Kidney tubule cell (primary cell): Measurements from ENCODE around the gene SAMD14.

Source experiments
- DNase-seq: peaks from one replicate; pipeline ENCODE4 v3.0.0-alpha.2; 2018; ENCODE audit warnings: low spot score

Gene SAMD14

DNA sequence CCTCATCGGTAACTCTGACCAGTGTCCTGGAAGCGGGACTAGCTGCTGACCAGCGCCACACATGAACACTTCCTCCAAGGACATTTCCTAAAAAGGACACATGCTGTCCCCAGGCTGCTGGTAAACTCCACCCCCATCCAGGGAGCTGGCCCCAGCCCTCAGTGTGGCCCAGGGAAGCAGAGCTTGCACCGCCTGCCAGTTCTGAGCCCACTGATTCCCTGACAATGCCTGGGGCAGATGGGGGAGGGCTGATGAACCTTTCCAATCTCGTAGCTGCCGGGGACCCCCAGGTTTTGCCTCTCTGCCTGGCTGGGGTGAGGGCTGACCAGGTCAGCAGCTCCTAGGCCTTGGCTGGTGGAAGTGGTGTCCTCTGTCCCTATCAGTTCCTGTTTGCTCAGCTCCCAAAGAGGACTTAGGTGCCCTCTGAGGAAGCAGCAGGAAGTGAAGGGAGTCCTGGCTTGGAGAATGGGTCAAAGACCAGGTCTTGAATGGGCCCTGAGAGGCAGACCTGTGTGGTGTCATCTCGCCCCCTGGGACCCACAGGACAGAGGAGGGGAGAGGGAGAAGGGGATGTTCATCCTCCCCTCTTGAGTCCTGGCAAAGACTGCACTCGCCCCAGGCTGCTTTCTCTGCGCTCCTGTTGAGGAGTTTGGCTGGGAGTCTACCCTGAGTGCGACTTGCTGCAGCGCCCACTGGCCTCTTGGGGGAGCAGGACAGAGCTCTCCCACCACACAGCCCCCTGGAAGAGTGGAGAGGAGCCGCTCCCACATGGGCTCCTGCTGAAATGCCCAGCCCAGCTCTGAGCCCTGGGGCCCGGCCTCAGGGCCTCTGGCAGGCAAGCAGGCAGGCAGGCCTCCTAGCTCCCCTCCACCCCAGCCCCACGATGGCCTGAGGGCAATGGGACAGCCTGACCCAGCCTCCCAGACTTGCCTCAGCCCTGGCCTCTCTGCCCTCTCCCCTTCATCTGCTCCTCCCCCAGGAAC, 18.0 kb downstream of the SAMD14 start:
- DNase-seq, result no peak

DNA sequence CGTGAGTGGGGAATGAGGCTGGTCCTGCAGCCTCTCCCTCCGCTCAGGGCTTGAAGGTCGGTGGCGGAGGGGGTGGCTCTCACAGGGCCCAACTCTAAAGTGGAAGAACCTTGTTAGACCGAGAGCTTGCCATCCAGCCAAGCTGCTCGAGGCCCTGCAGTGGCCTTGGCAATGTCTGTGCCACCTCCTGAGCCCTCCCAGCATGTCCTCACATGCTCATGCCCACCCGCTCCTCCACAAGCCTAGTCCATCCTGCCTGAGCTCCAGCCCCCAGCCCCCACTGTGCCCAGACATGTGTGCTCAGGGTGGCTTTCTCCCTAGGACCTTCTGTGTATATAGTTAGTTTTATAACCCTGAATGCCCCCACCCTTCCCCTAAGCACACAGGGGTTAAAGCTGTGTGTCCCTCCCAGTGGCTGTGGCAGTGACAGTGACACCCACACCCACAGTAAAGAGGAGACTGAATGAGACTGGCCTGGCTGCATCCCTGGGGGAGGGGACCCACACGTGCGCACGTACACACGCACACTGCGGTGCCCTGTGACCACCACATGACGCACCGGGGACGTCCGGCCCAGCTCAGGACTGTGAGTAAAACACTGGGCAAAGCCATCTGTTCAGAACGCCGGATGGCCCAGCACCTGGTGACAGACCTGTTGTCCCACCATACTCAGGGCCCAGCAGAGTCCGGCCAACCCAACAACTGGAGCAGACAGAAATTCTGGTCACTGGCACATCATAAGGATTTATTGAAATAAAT, 19.2 kb downstream of the SAMD14 start:
- no peak for DNase-seq

- DNase-seq, result no peak
Observed at GRCh38 chr17:50109785-50110184, 20.2 kb downstream of the SAMD14 start.

GRCh38 chr17:50109207-50109606, 20.8 kb downstream of the SAMD14 start:
- DNase-seq, result no peak

DNA sequence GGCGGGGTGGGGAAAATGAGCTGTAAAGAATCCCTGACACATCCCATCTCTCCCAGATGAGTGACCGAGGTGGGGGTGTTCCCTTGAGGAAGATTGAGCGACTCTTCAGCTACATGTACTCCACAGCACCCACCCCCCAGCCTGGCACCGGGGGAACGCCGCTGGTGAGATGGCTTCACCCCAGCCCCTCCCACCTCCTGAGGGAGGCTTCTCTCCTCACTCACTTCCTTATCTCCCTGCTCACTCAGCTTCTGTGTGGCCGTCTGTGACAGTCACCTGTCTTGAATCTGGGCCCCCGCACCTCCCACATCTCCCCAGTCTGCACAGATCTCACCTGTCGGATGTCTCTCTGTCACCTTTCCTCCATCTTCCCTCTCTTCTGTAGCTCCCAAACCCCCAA, 21.4 kb downstream of the SAMD14 start:
- DNase-seq, result no peak

- DNase-seq, result peak; percentile 45
Observed at GRCh38 chr17:50107790-50108414, 22.1 kb downstream of the SAMD14 start.

GRCh38 chr17:50106393-50107131, 23.4 kb downstream of the SAMD14 start:
- DNase-seq, result no peak

DNA sequence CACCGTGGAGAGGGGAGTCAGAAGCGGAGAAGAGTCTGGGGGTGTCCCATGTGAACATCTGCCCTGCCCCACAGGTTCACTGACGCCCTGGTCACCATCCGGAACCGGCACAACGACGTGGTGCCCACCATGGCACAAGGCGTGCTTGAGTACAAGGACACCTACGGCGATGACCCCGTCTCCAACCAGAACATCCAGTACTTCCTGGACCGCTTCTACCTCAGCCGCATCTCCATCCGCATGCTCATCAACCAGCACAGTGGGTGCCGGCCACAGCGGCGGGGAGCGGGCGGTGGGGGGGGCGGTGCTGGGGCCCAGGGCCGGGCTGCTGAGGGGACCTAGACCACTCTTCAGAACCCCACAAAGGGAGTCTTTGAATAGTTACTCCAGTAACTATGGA, 24.1 kb downstream of the SAMD14 start:
- no peak for DNase-seq

GRCh38 chr17:50103941-50104340, 26.0 kb downstream of the SAMD14 start:
- no peak for DNase-seq

DNA sequence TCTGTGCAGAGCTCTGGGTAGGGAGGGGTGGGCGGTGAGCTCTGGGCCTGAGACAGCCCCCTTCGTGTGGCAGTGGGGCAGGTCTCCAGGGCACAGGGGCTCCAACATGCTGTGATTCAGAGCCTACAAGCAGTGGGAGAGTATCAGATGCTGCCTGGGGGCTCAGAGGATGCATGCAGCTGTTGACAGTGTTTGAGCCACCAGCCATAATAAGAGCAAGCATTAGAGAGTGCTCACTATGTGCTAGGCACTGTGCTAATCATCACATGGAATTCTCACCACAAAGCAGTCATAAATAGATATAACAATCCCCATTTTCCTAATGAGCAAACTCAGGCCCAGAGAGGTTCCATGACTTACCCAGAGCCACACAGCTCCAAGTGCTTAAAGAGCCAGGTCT, 26.7 kb downstream of the SAMD14 start:
- DNase-seq, result no peak

GRCh38 chr17:50102164-50102991, 27.6 kb downstream of the SAMD14 start:
- DNase-seq, result peak; percentile 60

DNA sequence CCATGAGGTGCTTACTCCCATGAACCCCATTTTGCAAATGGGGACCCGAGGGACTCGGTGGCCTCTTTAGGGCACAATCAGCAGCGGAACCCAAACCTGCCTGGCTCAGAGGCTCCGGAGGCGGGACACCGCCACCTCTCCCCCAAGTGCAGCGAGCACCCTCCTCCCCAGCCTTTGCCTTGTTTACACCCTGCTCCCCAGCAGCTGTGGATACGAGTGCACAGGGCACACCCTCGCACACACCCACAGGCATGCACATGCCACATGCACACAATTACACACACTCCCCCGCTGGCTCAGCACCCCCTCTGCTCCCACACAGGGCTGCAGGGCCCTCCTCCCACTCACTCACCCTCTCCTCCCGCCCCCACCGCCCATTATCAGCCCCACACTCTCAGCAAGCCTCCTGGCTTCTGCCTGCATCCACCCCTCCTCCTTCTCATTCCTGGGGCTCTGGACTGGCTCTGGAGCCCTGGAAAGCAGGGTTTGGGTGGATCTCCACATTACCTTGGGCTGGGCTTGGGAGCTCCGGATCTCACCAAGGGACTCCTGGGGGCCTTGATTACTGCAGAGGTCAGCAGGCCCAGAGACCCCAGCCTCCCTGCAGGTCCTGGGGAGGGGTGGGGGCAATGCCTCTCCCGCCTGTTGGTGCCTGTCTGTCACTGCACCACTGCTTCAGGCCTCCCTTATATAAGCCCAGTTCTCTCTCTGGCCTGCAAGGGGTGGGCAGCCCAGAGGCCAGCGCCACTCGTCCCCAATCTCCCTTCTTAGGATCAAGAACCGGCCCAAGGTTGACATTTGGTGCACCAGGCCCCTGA, 28.4 kb downstream of the SAMD14 start:
- no peak for DNase-seq

GRCh38 chr17:50100921-50101345, 29.0 kb downstream of the SAMD14 start:
- peak; percentile 52 for DNase-seq

- DNase-seq, result no peak
Observed at GRCh38 chr17:50100480-50100883, 29.5 kb downstream of the SAMD14 start.

DNA sequence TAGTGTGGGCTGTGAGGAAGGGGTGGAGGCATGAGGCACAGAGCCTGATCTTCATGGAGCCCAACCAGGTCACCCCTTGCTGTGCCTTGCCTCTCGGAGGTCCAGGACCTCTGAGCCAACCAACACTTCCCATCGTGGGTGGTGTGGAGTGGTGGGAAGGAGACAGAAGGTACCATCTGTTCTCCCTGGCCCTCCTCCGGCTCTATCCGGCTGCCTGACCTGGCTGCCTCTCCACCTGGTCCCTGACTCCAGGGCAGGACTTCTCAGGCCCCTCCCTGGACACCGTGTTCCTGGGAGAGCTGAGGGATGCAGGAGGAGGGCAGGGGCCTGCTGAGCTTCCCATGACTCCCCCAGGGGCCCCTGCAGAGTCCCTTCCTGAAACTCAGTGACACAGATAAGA, 31.0 kb downstream of the SAMD14 start:
- DNase-seq, result no peak

- no peak for DNase-seq
Observed at GRCh38 chr17:50098583-50098982, 31.4 kb downstream of the SAMD14 start.

- no peak for DNase-seq
Observed at GRCh38 chr17:50097926-50098325, 32.0 kb downstream of the SAMD14 start.

- no peak for DNase-seq
Observed at GRCh38 chr17:50097455-50097854, 32.5 kb downstream of the SAMD14 start.

DNA sequence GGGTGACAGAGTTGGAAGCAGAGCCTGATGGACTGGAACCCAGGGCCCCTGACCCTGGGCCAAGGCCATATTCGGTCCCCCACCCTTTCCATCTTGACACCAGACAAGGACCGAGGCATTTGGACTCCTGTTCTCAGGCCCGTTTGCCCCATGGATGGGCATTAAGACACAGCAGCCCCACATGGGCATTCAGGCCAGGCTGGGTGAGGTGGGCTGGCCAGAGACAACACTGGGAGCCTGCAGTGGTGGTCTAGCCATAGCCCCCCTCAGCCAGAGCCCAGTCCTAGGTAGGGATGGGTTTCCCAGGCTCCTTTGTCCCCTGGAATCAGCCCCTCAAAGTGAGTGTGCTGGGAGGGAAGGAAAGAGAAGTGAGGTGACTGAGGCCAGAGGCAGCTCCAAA, 33.2 kb downstream of the SAMD14 start:
- no peak for DNase-seq

- DNase-seq, result no peak
Observed at GRCh38 chr17:50096092-50096491, 33.9 kb downstream of the SAMD14 start.
